Stomach (tissue), 9 donors: ENCODE data around the gene CENPE. TPM values are rescaled to one million over a fixed set of nuclear protein-coding genes. Genes with fewer than 3 reads are reported as not detected.

Experiments
- DNase-seq, 2 donors: peaks; one replicate each; pipeline versions ENCODE4 v3.0.0 to v3.0.0-alpha.2; 2013 to 2019
- H3K27ac ChIP-seq, 5 donors: fragments of 200-600 bp in 4 of 5; sonication (generic) in 4 of 5; one replicate each; pipeline ENCODE4 v1.5.1; 2013 to 2019; ENCODE audit warnings: mild to moderate bottlenecking in 1 of 5, moderate library complexity in 1 of 5
- H3K27me3 ChIP-seq, 3 donors: fragments of 200-600 bp; sonication (generic); one replicate each; pipeline ENCODE4 v1.5.1; 2017 to 2019; ENCODE audit warnings: mixed run types in 1 of 3
- H3K36me3 ChIP-seq, 4 donors: fragments of 200-600 bp; sonication (generic); 1 replicate in 3 of 4; 2 replicates in 1 of 4; pipeline ENCODE4 v1.5.1; 2016 to 2019
- H3K4me1 ChIP-seq, 4 donors: fragments of 200-600 bp; sonication (generic); one replicate each; pipeline ENCODE4 v1.5.1; 2016 to 2019
- H3K4me3 ChIP-seq, 4 donors: fragments of 200-600 bp; sonication (generic) in 3 of 4; one replicate each; pipeline ENCODE4 v1.5.1; 2016 to 2019; ENCODE audit warnings: mild to moderate bottlenecking in 1 of 4
- H3K9me3 ChIP-seq, 4 donors: fragments of 200-600 bp; sonication (generic); one replicate each; pipeline ENCODE4 v1.5.1; 2016 to 2019
- EP300 ChIP-seq: sonication (generic); formaldehyde crosslinking; IDR thresholded peaks from one replicate; pipeline ENCODE4 v1.6.1; 2017; ENCODE audit warnings: antibody characterized with exemption
- POLR2A ChIP-seq, 4 donors: fragments of 450-650 bp; IDR thresholded peaks; one replicate each; pipeline ENCODE4 v1.6.1; 2016; ENCODE audit warnings: antibody characterized with exemption in 4 of 4, control low read depth in 2 of 4, mild to moderate bottlenecking in 1 of 4, moderate library complexity in 1 of 4
- POLR2AphosphoS5 ChIP-seq, 3 donors: sonication (generic); formaldehyde crosslinking; IDR thresholded peaks; one replicate each; pipeline ENCODE4 v1.6.1; 2016; ENCODE audit warnings: antibody characterized with exemption in 3 of 3
- WGBS, 5 donors: extraction: QIAGEN DNeasy Blood & Tissue Kit in 3 of 5; methylation state at CpG; one replicate each; pipeline versions ENCODE4 v1.1.5 to v1.1.7; 2013 to 2018; 5-methylcytosine and 5-hydroxymethylcytosine counted together
- intact Hi-C: fragments of 100-400 bp; cut with DNase I; formaldehyde crosslinking; loops from one replicate; pipeline ENCODE4 v1.15.1; 2023; ENCODE audit warnings: low total_unique reads
- polyA plus RNA-seq, 3 donors: library from polyadenylated mRNA; stranded (reverse); fragments of 200-250 nt; gene quantifications; one replicate each; pipeline ENCODE4 v1.2.3, GENCODE V29; 2013
- total RNA-seq, 5 donors: library from RNA; depleted of rRNA; stranded (reverse); fragments of >200 nt; gene quantifications; one replicate each; pipeline versions ENCODE4 v1.1.0 to v1.2.3, GENCODE V29; 2014 to 2016
- TF ChIP-seq, protein P1 (sequence below), 7 experiments: fragments of 450-650 bp in 4 of 7; fragments of 200-600 bp in 3 of 7; sonication (generic) in 3 of 7; IDR thresholded peaks; one replicate each; pipeline ENCODE4 v1.5.1; 2016 to 2019; ENCODE audit warnings: antibody characterized with exemption in 7 of 7, control low read depth in 2 of 7, mild to moderate bottlenecking in 1 of 7
- donor health status: healthy with polysubstance abuse.
- donor health status: Bipolar disorder and iron deficiency.
- donor health status: healthy.

CENPE gene
- total and polyA plus RNA-seq, 8 donors, result 0.31 to 9.4 (median 2.8) TPM

DNA sequence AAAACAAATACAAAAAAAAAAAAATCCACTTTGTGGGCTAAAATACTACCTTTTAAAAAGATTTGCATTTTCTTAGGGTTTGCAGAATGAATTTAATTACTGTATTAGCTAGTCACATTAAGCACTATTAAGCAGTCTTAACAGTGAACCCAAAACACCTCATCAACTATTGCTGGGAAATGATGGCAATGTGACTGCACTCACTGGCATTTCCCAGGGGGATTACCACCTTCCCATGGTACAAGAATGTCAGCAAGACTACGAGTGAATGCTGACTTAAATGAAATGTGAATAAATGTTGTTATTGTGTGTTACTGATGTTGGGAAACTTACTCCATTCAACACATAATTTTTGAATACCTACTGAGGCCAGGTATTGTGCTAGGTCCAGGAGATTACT is 111.6 kb downstream of the CENPE start:
- DNase-seq, result no peak
- H3K27me3 ChIP-seq, result no peaks in the 10 kb centered on the region
- TF ChIP-seq POLR2AphosphoS5 (IDR thresholded peaks at IDR 0.05) (no peak), POLR2A (IDR thresholded peaks at IDR 0.05) (no peak), EP300 (no peak)
- TF ChIP-seq, protein P1, sequence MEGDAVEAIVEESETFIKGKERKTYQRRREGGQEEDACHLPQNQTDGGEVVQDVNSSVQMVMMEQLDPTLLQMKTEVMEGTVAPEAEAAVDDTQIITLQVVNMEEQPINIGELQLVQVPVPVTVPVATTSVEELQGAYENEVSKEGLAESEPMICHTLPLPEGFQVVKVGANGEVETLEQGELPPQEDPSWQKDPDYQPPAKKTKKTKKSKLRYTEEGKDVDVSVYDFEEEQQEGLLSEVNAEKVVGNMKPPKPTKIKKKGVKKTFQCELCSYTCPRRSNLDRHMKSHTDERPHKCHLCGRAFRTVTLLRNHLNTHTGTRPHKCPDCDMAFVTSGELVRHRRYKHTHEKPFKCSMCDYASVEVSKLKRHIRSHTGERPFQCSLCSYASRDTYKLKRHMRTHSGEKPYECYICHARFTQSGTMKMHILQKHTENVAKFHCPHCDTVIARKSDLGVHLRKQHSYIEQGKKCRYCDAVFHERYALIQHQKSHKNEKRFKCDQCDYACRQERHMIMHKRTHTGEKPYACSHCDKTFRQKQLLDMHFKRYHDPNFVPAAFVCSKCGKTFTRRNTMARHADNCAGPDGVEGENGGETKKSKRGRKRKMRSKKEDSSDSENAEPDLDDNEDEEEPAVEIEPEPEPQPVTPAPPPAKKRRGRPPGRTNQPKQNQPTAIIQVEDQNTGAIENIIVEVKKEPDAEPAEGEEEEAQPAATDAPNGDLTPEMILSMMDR (IDR thresholded peaks at IDR 0.05), result no peak
- 76 to 88% (median 84%) methylated on average over 1 of the region's 1 CpG for WGBS, 5 donors
- H3K27ac ChIP-seq, result no peak overlapping the region
- H3K4me3 ChIP-seq, result no peak overlapping the region
- peaks cover 0 to 1% (median 0%) of the 10 kb centered on the region in 4 donors for H3K4me1 ChIP-seq
- no peaks in the 10 kb centered on the region for H3K9me3 ChIP-seq
- intact Hi-C loops, result no loop called here
- peaks cover 24 to 86% (median 82%) of the 10 kb centered on the region in 4 donors for H3K36me3 ChIP-seq

DNA sequence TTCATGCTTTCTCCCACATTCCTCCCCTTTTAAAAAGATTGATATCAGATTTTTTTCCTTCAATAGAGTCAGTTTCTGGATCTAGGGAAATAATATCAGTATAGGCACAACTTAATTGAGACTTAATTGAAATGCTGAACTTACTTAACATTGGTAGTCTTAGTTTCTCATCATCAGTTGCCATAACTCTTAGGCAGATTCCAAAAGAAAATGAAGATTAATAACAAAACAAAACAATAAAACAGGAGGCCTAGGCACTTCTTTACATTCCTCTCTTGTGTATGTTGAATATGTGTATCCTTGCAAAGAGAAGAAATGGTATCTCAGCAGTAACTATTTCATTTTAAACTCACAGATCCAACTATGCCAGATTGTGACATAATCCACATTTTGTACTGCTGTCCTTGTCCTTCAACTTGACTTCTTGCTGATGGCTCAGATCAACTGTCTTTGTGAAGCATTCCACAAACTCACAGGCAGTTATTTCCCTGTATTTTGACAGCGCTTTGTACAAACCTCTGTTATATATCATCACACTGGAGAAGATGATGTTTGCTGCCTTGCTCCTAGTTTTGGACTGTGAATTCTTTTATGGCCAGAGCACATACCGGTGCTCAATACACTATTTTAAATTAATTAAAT is 112.5 kb downstream of the CENPE start:
- H3K36me3 ChIP-seq, result peaks cover 26 to 87% (median 83%) of the 10 kb centered on the region in 4 donors
- no peaks in the 10 kb centered on the region for H3K4me1 ChIP-seq
- no peak overlapping the region for H3K27ac ChIP-seq
- TF ChIP-seq POLR2A (IDR thresholded peaks at IDR 0.05), result no peak
- TF ChIP-seq EP300, result no peak
- TF ChIP-seq, protein P1 (IDR thresholded peaks at IDR 0.05), result no peak
- no peak for TF ChIP-seq POLR2AphosphoS5 (IDR thresholded peaks at IDR 0.05)
- H3K4me3 ChIP-seq, result no peak overlapping the region
- no peak for DNase-seq
- intact Hi-C loops, result no loop called here
- H3K27me3 ChIP-seq, result no peaks in the 10 kb centered on the region
- WGBS, 5 donors, result 91 to 97% (median 95%) methylated on average over 2 of the region's 2 CpGs
- H3K9me3 ChIP-seq, result no peaks in the 10 kb centered on the region

GRCh38 chr4:103079621-103080020 is 118.5 kb downstream of the CENPE start:
- Histone ChIP-seq H3K27ac (no peak overlapping the region), H3K36me3 (peaks cover 9 to 36% (median 29%) of the 10 kb centered on the region in 4 donors), H3K9me3 (no peaks in the 10 kb centered on the region), H3K4me1 (peaks cover 20 to 24% (median 22%) of the 10 kb centered on the region in 4 donors), H3K27me3 (no peaks in the 10 kb centered on the region), H3K4me3 (no peak overlapping the region)
- intact Hi-C loops, result no loop called here
- 90 to 98% (median 96%) methylated on average over 1 of the region's 1 CpG for WGBS, 5 donors
- DNase-seq, result no peak
- TF ChIP-seq, protein P1 (IDR thresholded peaks at IDR 0.05), result no peak
- TF ChIP-seq POLR2A (IDR thresholded peaks at IDR 0.05) (no peak), POLR2AphosphoS5 (IDR thresholded peaks at IDR 0.05) (no peak), EP300 (no peak)

- H3K9me3 ChIP-seq, result no peaks in the 10 kb centered on the region
- peak within 1 kb of the TSS; percentile 60 to 78 (median 69) for H3K4me3 ChIP-seq
- intact Hi-C loops, result no loop called here
- H3K36me3 ChIP-seq, result peaks cover 6 to 22% (median 18%) of the 10 kb centered on the region in 4 donors
- H3K4me1 ChIP-seq, result peaks cover 20 to 41% (median 28%) of the 10 kb centered on the region in 4 donors
- peak within 1 kb of the TSS; percentile 82 to 91 (median 88) for H3K27ac ChIP-seq
- no peaks in the 10 kb centered on the region for H3K27me3 ChIP-seq
- WGBS, 5 donors, result 19 to 23% (median 21%) methylated on average over 21 of the region's 21 CpGs
- no peak for DNase-seq
- no peak for TF ChIP-seq POLR2A (IDR thresholded peaks at IDR 0.05)
- no peak for TF ChIP-seq POLR2AphosphoS5 (IDR thresholded peaks at IDR 0.05)
- TF ChIP-seq, protein P1 (IDR thresholded peaks at IDR 0.05), result no peak
- TF ChIP-seq EP300, result no peak
These were observed 121.3 kb downstream of the CENPE start, which contains the start of gene SLC9B2 for GRCh38 chr4:103076747-103077347. SLC9B2 (minus strand) TSS chr4:103076761; CDS start chr4:103067550, 9,211 bp downstream.
